ENCODE data around the gene MTA1. TPM values are rescaled to one million over a fixed set of nuclear protein-coding genes. Genes with fewer than 3 reads are reported as not detected.
A peak's percentile ranks its signal among the peaks of the same experiment; 100 is the strongest.

MTA1 gene
- total and polyA plus RNA-seq, 2 donors = 32.5 to 80.8 TPM

DNA sequence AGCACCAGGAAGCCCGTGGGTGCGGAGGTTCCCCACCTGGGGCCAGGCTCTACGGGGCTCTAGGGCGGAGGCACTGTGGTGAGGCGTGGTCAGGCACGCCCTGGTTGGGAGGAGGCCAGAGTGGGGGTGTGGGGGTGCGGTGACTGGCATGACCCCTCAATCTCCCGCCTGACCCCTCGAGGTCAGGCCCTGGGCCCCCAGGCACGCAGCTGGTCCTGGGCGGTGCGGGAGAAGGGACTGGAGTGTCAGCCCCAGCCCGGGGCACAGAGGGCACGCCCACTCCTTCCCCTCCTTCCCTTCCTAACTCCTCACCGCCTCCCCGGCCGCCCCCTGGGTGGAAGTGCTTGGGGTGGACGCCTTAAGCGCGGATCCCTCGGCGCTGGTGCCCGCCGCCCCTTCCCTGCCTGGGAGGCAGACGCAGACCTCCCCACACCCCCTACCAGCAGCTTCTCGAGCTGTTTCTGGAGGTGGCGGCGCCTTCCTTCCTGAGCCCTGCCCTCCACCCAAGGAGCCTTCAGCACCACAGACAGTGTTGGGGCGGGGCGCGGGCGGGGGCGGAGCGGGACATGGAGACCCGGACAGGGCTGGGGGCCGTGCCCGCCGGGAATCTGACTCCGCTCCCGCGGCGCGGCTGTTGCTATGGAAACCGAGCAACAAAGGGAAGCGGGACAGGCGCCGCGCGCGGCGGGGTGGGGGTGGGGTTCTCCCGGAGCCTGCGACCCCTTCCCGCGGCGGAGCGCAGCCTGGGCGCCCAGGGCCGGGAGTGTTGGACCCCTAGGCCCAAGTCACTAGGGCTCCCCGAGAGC is 54.3 kb downstream of the MTA1 start:
- H3K4me1 ChIP-seq (ENCODE audit: control insufficient read depth in 2 of 2, insufficient read depth in 2 of 2, low read length in 2 of 2) = peaks cover 6 to 19% of the 10 kb centered on the region in 2 donors
- 2% methylated on average over 60 of the region's 60 CpGs for WGBS
- peaks cover 55 to 65% of the 10 kb centered on the region in 2 donors for H3K27me3 ChIP-seq (ENCODE audit: control insufficient read depth in 2 of 2, insufficient read depth in 1 of 2, low read length in 1 of 2)

DNA sequence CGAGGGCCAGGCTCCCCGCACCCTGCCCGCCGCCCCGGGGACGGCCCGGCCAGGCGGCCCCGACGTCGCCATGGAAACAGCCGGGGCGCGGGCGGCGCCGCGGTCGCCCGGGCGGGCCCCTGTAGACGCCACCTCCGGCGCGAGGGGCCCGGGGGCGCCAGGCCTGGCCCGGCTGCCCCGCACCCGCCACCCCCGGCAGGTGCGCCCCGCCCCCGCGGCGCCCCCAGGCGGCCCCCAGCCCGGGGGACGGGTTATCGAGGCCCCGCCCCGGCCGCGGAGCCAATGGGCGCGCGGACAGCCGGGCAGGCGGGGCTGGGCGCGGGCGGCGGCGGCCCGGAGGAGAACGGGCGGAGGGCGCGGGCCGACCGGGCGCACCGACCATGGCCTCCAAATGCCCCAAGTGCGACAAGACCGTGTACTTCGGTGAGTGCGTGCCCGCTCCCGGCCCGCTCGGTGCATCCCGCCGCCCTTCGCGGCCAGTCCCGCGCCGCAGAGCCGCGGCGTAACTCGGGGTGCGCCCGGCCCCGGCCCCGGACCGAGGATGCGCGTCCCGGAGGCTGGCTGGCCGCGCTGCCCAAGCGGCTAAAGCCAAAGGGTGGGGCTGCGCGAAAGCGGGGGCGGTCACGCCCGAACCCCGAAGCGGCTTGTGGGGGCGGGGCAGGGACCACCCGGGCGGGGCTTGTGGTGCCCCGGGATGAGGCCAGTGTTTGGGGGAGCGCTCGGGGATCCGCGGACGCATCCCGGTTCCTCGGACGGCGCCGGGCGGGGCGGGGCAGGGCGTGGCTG is 55.0 kb downstream of the MTA1 start, which contains the start of gene CRIP2:
CRIP2 (plus strand) TSS at position 339 of the 786 bp plus-strand sequence; CDS start at position 381, 42 bp downstream.
- Histone ChIP-seq H3K4me3 (ENCODE audit: low read length in 2 of 2) (peak within 1 kb of the TSS; percentile 13 to 53), H3K9me3 (ENCODE audit: control insufficient read depth in 2 of 2, insufficient read depth in 1 of 2, low read length in 1 of 2) (peaks cover 8 to 24% of the 10 kb centered on the region in 2 donors), H3K27ac (ENCODE audit: low read depth in 1 of 2, low read length in 1 of 2) (peak within 1 kb of the TSS in 1 of 2 donors; percentile 64), H3K4me1 (ENCODE audit: control insufficient read depth in 2 of 2, insufficient read depth in 2 of 2, low read length in 2 of 2) (peaks cover 6 to 19% of the 10 kb centered on the region in 2 donors), H3K27me3 (ENCODE audit: control insufficient read depth in 2 of 2, insufficient read depth in 1 of 2, low read length in 1 of 2) (peaks cover 63 to 73% of the 10 kb centered on the region in 2 donors), H3K36me3 (ENCODE audit: control insufficient read depth in 2 of 2, insufficient read depth in 2 of 2, low read length in 1 of 2) (peaks cover 8 to 11% of the 10 kb centered on the region in 2 donors)
- 1% methylated on average over 118 of the region's 118 CpGs for WGBS
- DNase-seq (ENCODE audit: low read depth in 6 of 9, low spot score in 9 of 9) = peak in 1 of 9 donors; percentile 21

More for the DNA sequence above, 54.3 kb downstream of the MTA1 start:
- H3K36me3 ChIP-seq (ENCODE audit: control insufficient read depth in 2 of 2, insufficient read depth in 2 of 2, low read length in 1 of 2) = peaks cover 14 to 18% of the 10 kb centered on the region in 2 donors
- peak overlapping the region in 1 of 2 donors; percentile 53 for H3K4me3 ChIP-seq (ENCODE audit: low read length in 2 of 2)
- peak in 4 of 9 donors; percentile 44 to 73 (median 48) for DNase-seq (ENCODE audit: low read depth in 6 of 9, low spot score in 9 of 9)
- no peak overlapping the region for H3K27ac ChIP-seq (ENCODE audit: low read depth in 1 of 2, low read length in 1 of 2)
- H3K9me3 ChIP-seq (ENCODE audit: control insufficient read depth in 2 of 2, insufficient read depth in 1 of 2, low read length in 1 of 2) = peaks cover 8 to 24% of the 10 kb centered on the region in 2 donors

DNA sequence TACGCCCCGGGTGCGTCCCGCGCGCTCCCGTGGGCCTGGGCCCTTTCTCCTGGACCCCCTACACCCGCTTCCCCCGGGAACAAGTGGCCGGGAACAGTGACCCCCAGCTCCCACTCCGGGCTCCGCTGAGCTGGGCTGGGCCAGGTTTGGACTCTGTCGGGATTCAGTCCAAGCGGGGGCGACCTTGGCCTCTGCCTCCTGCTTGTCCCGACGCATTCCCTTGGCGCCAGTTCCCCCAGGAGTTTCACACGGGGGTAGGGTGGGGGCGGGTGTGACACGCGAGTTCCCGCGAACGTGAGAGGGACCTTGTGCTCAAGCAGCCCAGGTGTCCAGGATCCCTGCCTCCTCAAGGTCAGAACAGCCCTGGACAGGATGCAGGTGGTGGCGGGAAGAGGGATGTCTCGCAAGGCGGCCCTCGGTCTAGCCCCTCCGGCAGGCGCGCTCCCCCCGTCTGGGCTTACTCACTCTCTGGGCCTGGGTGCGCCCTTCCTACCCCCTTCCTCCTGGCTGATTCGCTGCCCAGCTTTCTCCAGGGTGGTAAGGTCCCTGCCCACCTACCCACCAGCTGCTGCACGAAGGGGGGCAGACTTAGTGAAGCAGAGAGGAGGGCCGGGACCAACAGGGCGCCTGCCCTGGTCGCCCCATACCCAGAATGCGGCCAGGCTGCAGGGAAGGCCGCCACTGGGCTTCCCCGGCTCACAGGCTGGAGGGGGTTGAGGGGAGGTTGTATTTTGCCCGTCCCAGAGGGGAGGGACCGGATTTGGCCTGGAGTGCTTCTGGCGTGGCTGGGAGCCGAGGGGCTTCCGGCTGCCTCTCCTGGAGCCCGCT is 55.9 kb downstream of the MTA1 start:
- peak overlapping the region; percentile 13 to 53 for H3K4me3 ChIP-seq (ENCODE audit: low read length in 2 of 2)
- H3K36me3 ChIP-seq (ENCODE audit: control insufficient read depth in 2 of 2, insufficient read depth in 2 of 2, low read length in 1 of 2) = peaks cover 3 to 5% of the 10 kb centered on the region in 2 donors
- H3K27ac ChIP-seq (ENCODE audit: low read depth in 1 of 2, low read length in 1 of 2) = peak overlapping the region in 1 of 2 donors; percentile 64
- peaks cover 8 to 27% of the 10 kb centered on the region in 2 donors for H3K9me3 ChIP-seq (ENCODE audit: control insufficient read depth in 2 of 2, insufficient read depth in 1 of 2, low read length in 1 of 2)
- DNase-seq (ENCODE audit: low read depth in 6 of 9, low spot score in 9 of 9) = no peak
- H3K27me3 ChIP-seq (ENCODE audit: control insufficient read depth in 2 of 2, insufficient read depth in 1 of 2, low read length in 1 of 2) = peaks cover 69 to 81% of the 10 kb centered on the region in 2 donors
- 8% methylated on average over 48 of the region's 48 CpGs for WGBS
- H3K4me1 ChIP-seq (ENCODE audit: control insufficient read depth in 2 of 2, insufficient read depth in 2 of 2, low read length in 2 of 2) = peaks cover 6 to 20% of the 10 kb centered on the region in 2 donors

DNA sequence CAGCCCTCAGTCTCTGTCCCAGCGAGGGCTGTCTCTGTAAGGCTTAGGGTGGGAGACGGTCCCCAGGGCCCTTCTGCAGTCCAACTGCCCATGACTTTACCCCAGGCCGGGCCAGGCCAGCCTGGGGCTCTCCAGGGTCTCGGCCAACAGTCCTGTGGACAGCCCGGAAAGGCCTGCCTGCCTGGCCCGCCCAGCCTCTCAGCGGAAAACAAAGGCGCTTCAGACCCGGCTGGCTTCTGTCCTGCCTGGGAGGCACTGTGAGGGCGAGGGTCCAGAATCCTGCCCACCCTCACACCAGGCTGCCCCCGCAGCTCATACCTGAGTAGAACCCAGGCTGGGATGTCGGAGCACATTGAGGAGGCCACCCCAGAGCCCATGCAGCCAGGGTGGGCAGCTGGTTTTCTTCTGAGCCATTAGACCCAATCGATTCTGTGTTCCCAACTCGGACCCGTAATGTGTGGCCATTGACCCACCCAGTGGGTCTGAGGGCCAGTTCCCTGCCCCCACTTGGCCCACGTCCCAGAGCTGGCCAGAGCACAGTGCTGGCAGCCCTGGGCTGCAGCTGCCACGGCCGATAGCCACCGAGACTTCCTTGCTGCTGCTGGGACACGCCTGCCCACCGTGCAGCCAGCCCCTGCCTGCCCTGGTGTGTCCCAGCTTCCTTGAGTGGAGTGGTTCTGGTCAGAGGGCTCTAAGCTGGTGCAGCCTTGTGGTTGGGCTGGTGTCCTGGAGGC is 56.6 kb downstream of the MTA1 start:
- Histone ChIP-seq H3K36me3 (ENCODE audit: control insufficient read depth in 2 of 2, insufficient read depth in 2 of 2, low read length in 1 of 2) (no peaks in the 10 kb centered on the region), H3K4me1 (ENCODE audit: control insufficient read depth in 2 of 2, insufficient read depth in 2 of 2, low read length in 2 of 2) (peaks cover 9 to 28% of the 10 kb centered on the region in 2 donors), H3K27me3 (ENCODE audit: control insufficient read depth in 2 of 2, insufficient read depth in 1 of 2, low read length in 1 of 2) (peaks cover 75 to 89% of the 10 kb centered on the region in 2 donors), H3K4me3 (ENCODE audit: low read length in 2 of 2) (no peak overlapping the region), H3K9me3 (ENCODE audit: control insufficient read depth in 2 of 2, insufficient read depth in 1 of 2, low read length in 1 of 2) (peaks cover 8 to 28% of the 10 kb centered on the region in 2 donors), H3K27ac (ENCODE audit: low read depth in 1 of 2, low read length in 1 of 2) (peak overlapping the region; percentile 37 to 46)
- 53% methylated on average over 21 of the region's 21 CpGs for WGBS
- DNase-seq (ENCODE audit: low read depth in 6 of 9, low spot score in 9 of 9) = no peak

DNA sequence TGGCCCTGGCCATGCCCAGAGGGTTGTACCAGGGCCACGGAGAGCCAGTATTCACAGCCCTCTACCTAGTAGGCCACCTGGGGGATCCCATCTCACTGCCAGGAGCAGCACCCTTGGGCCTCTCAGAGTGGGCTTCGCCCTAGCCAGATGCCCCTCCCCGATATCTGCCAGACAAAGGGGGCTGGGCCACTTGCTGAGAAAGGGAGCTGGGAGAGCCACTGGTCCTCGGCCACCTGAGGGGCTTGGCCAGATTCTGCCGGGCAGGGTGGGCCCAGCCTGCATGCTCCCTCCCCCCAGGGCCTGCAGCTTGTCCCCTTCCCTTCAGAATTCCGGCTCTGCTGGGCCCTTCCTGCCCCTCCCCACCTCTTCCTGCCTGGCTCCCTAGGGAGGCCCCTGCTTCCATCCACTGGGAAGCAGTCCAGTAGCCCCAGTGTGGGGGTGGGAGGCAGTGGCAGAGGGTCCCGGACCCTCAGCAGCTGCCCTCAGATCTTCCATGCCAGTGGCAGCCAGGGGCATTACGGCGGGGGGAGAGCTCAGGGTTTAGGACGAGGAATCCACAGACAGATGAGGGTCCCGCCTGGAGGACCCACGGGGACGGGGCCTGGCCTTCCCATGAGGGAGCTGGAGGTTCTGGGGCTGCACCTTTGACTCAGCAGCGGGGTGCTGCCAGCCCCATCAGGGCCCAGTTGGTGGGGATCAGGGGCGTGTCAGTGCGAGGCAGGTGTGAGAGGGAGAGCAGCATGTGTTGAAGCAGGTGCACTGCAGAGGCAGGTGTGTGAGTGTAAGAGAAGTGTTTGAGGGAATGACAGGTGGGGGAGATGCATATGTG is 57.4 kb downstream of the MTA1 start:
- Histone ChIP-seq H3K4me1 (ENCODE audit: control insufficient read depth in 2 of 2, insufficient read depth in 2 of 2, low read length in 2 of 2) (peaks cover 13 to 36% of the 10 kb centered on the region in 2 donors), H3K4me3 (ENCODE audit: low read length in 2 of 2) (no peak overlapping the region), H3K36me3 (ENCODE audit: control insufficient read depth in 2 of 2, insufficient read depth in 2 of 2, low read length in 1 of 2) (no peaks in the 10 kb centered on the region), H3K27me3 (ENCODE audit: control insufficient read depth in 2 of 2, insufficient read depth in 1 of 2, low read length in 1 of 2) (peaks cover 75 to 95% of the 10 kb centered on the region in 2 donors), H3K9me3 (ENCODE audit: control insufficient read depth in 2 of 2, insufficient read depth in 1 of 2, low read length in 1 of 2) (peaks cover 8 to 31% of the 10 kb centered on the region in 2 donors), H3K27ac (ENCODE audit: low read depth in 1 of 2, low read length in 1 of 2) (no peak overlapping the region)
- WGBS = 58% methylated on average over 16 of the region's 16 CpGs
- no peak for DNase-seq (ENCODE audit: low read depth in 6 of 9, low spot score in 9 of 9)

DNA sequence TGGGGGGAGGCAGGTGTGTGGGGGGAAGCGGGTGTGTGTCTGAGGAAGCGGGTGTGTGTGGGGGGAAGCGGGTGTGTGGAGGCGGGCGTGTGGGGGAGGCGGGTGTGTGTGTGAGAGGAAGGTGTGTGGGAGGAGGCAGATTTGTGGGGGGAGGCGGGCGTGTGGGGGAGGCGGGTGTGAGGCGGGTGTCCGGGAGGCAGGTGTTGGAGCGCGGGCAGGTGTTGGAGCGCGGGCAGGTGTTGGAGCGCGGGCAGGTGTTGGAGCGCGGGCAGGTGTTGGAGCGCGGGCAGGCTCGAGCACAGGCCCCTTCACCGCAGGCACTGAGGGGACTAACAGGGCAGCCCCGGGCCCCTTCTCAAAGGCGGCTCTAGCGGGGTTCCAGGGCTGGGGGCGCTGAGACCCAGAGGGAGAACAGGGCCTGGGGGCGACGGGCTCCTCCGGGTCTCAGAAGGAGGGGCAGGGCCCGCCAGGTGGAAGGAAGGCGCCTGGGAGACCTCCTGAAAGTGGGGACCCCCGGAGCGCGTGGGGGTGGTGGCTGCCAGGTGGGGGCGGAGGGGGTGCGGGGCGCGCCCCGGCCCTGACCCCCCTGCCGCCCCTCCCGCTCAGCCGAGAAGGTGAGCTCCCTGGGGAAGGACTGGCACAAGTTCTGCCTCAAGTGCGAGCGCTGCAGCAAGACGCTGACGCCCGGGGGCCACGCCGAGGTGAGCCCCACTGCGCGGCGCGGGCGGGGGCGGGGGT is 58.2 kb downstream of the MTA1 start:
- Histone ChIP-seq H3K27me3 (ENCODE audit: control insufficient read depth in 2 of 2, insufficient read depth in 1 of 2, low read length in 1 of 2) (peaks cover 72 to 95% of the 10 kb centered on the region in 2 donors), H3K36me3 (ENCODE audit: control insufficient read depth in 2 of 2, insufficient read depth in 2 of 2, low read length in 1 of 2) (no peaks in the 10 kb centered on the region), H3K9me3 (ENCODE audit: control insufficient read depth in 2 of 2, insufficient read depth in 1 of 2, low read length in 1 of 2) (peaks cover 8 to 31% of the 10 kb centered on the region in 2 donors), H3K4me1 (ENCODE audit: control insufficient read depth in 2 of 2, insufficient read depth in 2 of 2, low read length in 2 of 2) (peaks cover 20 to 44% of the 10 kb centered on the region in 2 donors), H3K27ac (ENCODE audit: low read depth in 1 of 2, low read length in 1 of 2) (no peak overlapping the region), H3K4me3 (ENCODE audit: low read length in 2 of 2) (no peak overlapping the region)
- peak in 1 of 9 donors; percentile 28 for DNase-seq (ENCODE audit: low read depth in 6 of 9, low spot score in 9 of 9)
- 17% methylated on average over 56 of the region's 56 CpGs for WGBS
